Measurements from ENCODE around the gene TMEM259. TPM values are rescaled to one million over a fixed set of nuclear protein-coding genes. Genes with fewer than 3 reads are reported as not detected.
"Not testable (repeated sequence)": the region's sequence is repeated elsewhere in the genome, so short reads cannot be mapped to it uniquely, and the experiment has no call there.

Gene TMEM259
- total and polyA plus RNA-seq, 5 donors: 127 to 164 (median 145) TPM

- Histone ChIP-seq H3K27ac (ENCODE audit: low read length) (peak overlapping the region; percentile 13), H3K4me3 (ENCODE audit: low read length) (no peak overlapping the region), H3K27me3 (ENCODE audit: control insufficient read depth, insufficient read depth) (no peaks in the 10 kb centered on the region), H3K9me3 (ENCODE audit: control insufficient read depth, low read length) (no peaks in the 10 kb centered on the region), H3K4me1 (ENCODE audit: control insufficient read depth, insufficient read depth, low read length) (no peaks in the 10 kb centered on the region)
- WGBS: 64% methylated on average over 22 of the region's 22 CpGs
- ATAC-seq: no peak
- peak in 2 of 3 donors; percentile 34 to 46 for DNase-seq
- intact Hi-C loops (cut with DNase I): no loop called here
These were observed 18.2 kb upstream of the TMEM259 start for GRCh38 chr19:1038978-1039645.

GRCh38 chr19:1037621-1038064, 16.7 kb upstream of the TMEM259 start:
- ATAC-seq: no peak
- Histone ChIP-seq H3K4me1 (ENCODE audit: control insufficient read depth, insufficient read depth, low read length) (no peaks in the 10 kb centered on the region), H3K27ac (ENCODE audit: low read length) (no peak overlapping the region), H3K27me3 (ENCODE audit: control insufficient read depth, insufficient read depth) (no peaks in the 10 kb centered on the region), H3K4me3 (ENCODE audit: low read length) (no peak overlapping the region), H3K9me3 (ENCODE audit: control insufficient read depth, low read length) (no peaks in the 10 kb centered on the region)
- peak in 1 of 3 donors; percentile 54 for DNase-seq
- intact Hi-C loops (cut with DNase I): no loop called here
- 71% methylated on average over 22 of the region's 22 CpGs for WGBS

GRCh38 chr19:1035998-1036621, 15.2 kb upstream of the TMEM259 start:
- ATAC-seq: no peak
- intact Hi-C loops (cut with DNase I): no loop called here
- Histone ChIP-seq H3K9me3 (ENCODE audit: control insufficient read depth, low read length) (no peaks in the 10 kb centered on the region), H3K4me3 (ENCODE audit: low read length) (no peak overlapping the region), H3K27ac (ENCODE audit: low read length) (no peak overlapping the region), H3K4me1 (ENCODE audit: control insufficient read depth, insufficient read depth, low read length) (no peaks in the 10 kb centered on the region), H3K27me3 (ENCODE audit: control insufficient read depth, insufficient read depth) (no peaks in the 10 kb centered on the region)
- peak in 2 of 3 donors; percentile 35 to 60 for DNase-seq
- WGBS: 86% methylated on average over 29 of the region's 29 CpGs

GRCh38 chr19:1032264-1032867, 11.4 kb upstream of the TMEM259 start:
- peak in 1 of 3 donors; percentile 45 for DNase-seq
- H3K27ac ChIP-seq (ENCODE audit: low read length): no peak overlapping the region
- intact Hi-C loops (cut with DNase I): no loop called here
- no peaks in the 10 kb centered on the region for H3K9me3 ChIP-seq (ENCODE audit: control insufficient read depth, low read length)
- H3K4me1 ChIP-seq (ENCODE audit: control insufficient read depth, insufficient read depth, low read length): no peaks in the 10 kb centered on the region
- H3K27me3 ChIP-seq (ENCODE audit: control insufficient read depth, insufficient read depth): no peaks in the 10 kb centered on the region
- WGBS: 91% methylated on average over 20 of the region's 20 CpGs
- no peak for ATAC-seq
- no peak overlapping the region for H3K4me3 ChIP-seq (ENCODE audit: low read length)

- 4% methylated on average over 58 of the region's 58 CpGs for WGBS
- Histone ChIP-seq H3K27me3 (ENCODE audit: control insufficient read depth, insufficient read depth) (no peaks in the 10 kb centered on the region), H3K9me3 (ENCODE audit: control insufficient read depth, low read length) (no peaks in the 10 kb centered on the region), H3K4me3 (ENCODE audit: low read length) (peak overlapping the region; percentile 58), H3K27ac (ENCODE audit: low read length) (peak overlapping the region; percentile 55), H3K4me1 (ENCODE audit: control insufficient read depth, insufficient read depth, low read length) (no peaks in the 10 kb centered on the region)
- intact Hi-C loops (cut with DNase I): loop anchor here in 2 of 4 donors (5.0 to 10.0 kb wide), 2 partner anchors 74 to 77 kb away; partner anchors contain the start of gene GPX4 (in 2 of the 2)
- DNase-seq (peak; percentile 73 to 88 (median 88)), ATAC-seq (peak; percentile 52 to 61)
These were observed 7.4 kb upstream of the TMEM259 start for GRCh38 chr19:1028062-1028926.

- peak in 2 of 3 donors; percentile 60 to 70 for DNase-seq
- no peaks in the 10 kb centered on the region for H3K27me3 ChIP-seq (ENCODE audit: control insufficient read depth, insufficient read depth)
- intact Hi-C loops (cut with DNase I): loop anchor here in 2 of 4 donors (5.0 to 10.0 kb wide), 2 partner anchors 75 to 77 kb away; partner anchors contain the start of gene GPX4 (in 2 of the 2)
- H3K27ac ChIP-seq (ENCODE audit: low read length): peak overlapping the region; percentile 72
- no peaks in the 10 kb centered on the region for H3K4me1 ChIP-seq (ENCODE audit: control insufficient read depth, insufficient read depth, low read length)
- H3K4me3 ChIP-seq (ENCODE audit: low read length): peak overlapping the region; percentile 58
- 4% methylated on average over 16 of the region's 16 CpGs for WGBS
- no peaks in the 10 kb centered on the region for H3K9me3 ChIP-seq (ENCODE audit: control insufficient read depth, low read length)
- ATAC-seq: peak; percentile 1 to 5
These were observed 6.7 kb upstream of the TMEM259 start for GRCh38 chr19:1027650-1028061.

- 1% methylated on average over 36 of the region's 36 CpGs for WGBS
These were observed 6.1 kb upstream of the TMEM259 start for GRCh38 chr19:1026783-1027649.

GRCh38 chr19:1025960-1026782, 5.2 kb upstream of the TMEM259 start, which contains the start of gene CNN2:
Gene CNN2, plus strand, starts transcription at chr19:1026608. Its CDS starts 54 bp downstream, at chr19:1026662.
- ATAC-seq: peak; percentile 83 to 86
- peak within 1 kb of the TSS; percentile 58 for H3K4me3 ChIP-seq (ENCODE audit: low read length)
- intact Hi-C loops (cut with DNase I): loop anchor here in 2 of 4 donors (5.0 to 10.0 kb wide), 2 partner anchors 76 to 79 kb away; partner anchors contain the start of gene GPX4 (in 2 of the 2)
- peak; percentile 82 to 93 (median 93) for DNase-seq
- H3K9me3 ChIP-seq (ENCODE audit: control insufficient read depth, low read length): no peaks in the 10 kb centered on the region
- H3K27ac ChIP-seq (ENCODE audit: low read length): peak within 1 kb of the TSS; percentile 73
- H3K4me1 ChIP-seq (ENCODE audit: control insufficient read depth, insufficient read depth, low read length): no peaks in the 10 kb centered on the region
- no peaks in the 10 kb centered on the region for H3K27me3 ChIP-seq (ENCODE audit: control insufficient read depth, insufficient read depth)
- WGBS: 5% methylated on average over 63 of the region's 63 CpGs

More at GRCh38 chr19:1026783-1027649, 6.1 kb upstream of the TMEM259 start:
- DNase-seq (peak in 2 of 3 donors; percentile 63 to 64), ATAC-seq (peak; percentile 1 to 8)
- no peaks in the 10 kb centered on the region for H3K4me1 ChIP-seq (ENCODE audit: control insufficient read depth, insufficient read depth, low read length)
- H3K27me3 ChIP-seq (ENCODE audit: control insufficient read depth, insufficient read depth): no peaks in the 10 kb centered on the region
- peak overlapping the region; percentile 58 for H3K4me3 ChIP-seq (ENCODE audit: low read length)
- intact Hi-C loops (cut with DNase I): loop anchor here in 2 of 4 donors (5.0 to 10.0 kb wide), 2 partner anchors 75 to 78 kb away; partner anchors contain the start of gene GPX4 (in 2 of the 2)
- H3K27ac ChIP-seq (ENCODE audit: low read length): peak overlapping the region; percentile 72
- no peaks in the 10 kb centered on the region for H3K9me3 ChIP-seq (ENCODE audit: control insufficient read depth, low read length)

GRCh38 chr19:1025080-1025479, 4.2 kb upstream of the TMEM259 start:
- intact Hi-C loops (cut with DNase I): loop anchor here in 2 of 4 donors (5.0 to 10.0 kb wide), 2 partner anchors 77 to 80 kb away; partner anchors contain the start of gene GPX4 (in 2 of the 2)
- 90% methylated on average over 6 of the region's 6 CpGs for whole genome bisulfite sequencing

More at GRCh38 chr19:1025080-1025479, 4.2 kb upstream of the TMEM259 start:
- ATAC-seq; H3K9me3 ChIP-seq (ENCODE audit: control insufficient read depth, low read length); H3K4me3 ChIP-seq (ENCODE audit: low read length); H3K27ac ChIP-seq (ENCODE audit: low read length); H3K27me3 ChIP-seq (ENCODE audit: control insufficient read depth, insufficient read depth); DNase-seq; H3K4me1 ChIP-seq (ENCODE audit: control insufficient read depth, insufficient read depth, low read length): not testable (repeated sequence)

All from right cardiac atrium (tissue), 5 donors.